KOPT-K1 (cell line): Measurements from ENCODE around the gene PCNT.

Source experiments
- H3K27ac ChIP-seq: fragments of 200-600 bp; sonication (generic); 2 replicates; pipeline ENCODE4 v1.5.1; 2016; ENCODE audit warnings: antibody characterized with exemption, mild to moderate bottlenecking, low read depth, low read length; ENCODE audit not compliant: poor library complexity, severe bottlenecking
- H3K36me3 ChIP-seq: fragments of 200-600 bp; sonication (generic); 2 replicates; pipeline ENCODE4 v1.5.1; 2017; ENCODE audit warnings: antibody characterized with exemption, mild to moderate bottlenecking, low read length, moderate library complexity; ENCODE audit not compliant: insufficient read depth
- H3K9me3 ChIP-seq: fragments of 200-600 bp; sonication (generic); 2 replicates; pipeline ENCODE4 v1.5.1; 2017; ENCODE audit warnings: antibody characterized with exemption, low read length, mild to moderate bottlenecking; ENCODE audit not compliant: insufficient read depth, poor library complexity, severe bottlenecking

Gene PCNT

GRCh38 chr21:46404306-46404705 is 80.3 kb downstream of the PCNT start:
- Histone ChIP-seq H3K9me3 (no peaks in the 10 kb centered on the region), H3K36me3 (peaks cover 71% of the 10 kb centered on the region), H3K27ac (no peak overlapping the region)

- H3K36me3 ChIP-seq, result peaks cover 71% of the 10 kb centered on the region
- H3K27ac ChIP-seq, result no peak overlapping the region
- no peaks in the 10 kb centered on the region for H3K9me3 ChIP-seq
Observed at GRCh38 chr21:46406001-46406400, 82.0 kb downstream of the PCNT start.

DNA sequence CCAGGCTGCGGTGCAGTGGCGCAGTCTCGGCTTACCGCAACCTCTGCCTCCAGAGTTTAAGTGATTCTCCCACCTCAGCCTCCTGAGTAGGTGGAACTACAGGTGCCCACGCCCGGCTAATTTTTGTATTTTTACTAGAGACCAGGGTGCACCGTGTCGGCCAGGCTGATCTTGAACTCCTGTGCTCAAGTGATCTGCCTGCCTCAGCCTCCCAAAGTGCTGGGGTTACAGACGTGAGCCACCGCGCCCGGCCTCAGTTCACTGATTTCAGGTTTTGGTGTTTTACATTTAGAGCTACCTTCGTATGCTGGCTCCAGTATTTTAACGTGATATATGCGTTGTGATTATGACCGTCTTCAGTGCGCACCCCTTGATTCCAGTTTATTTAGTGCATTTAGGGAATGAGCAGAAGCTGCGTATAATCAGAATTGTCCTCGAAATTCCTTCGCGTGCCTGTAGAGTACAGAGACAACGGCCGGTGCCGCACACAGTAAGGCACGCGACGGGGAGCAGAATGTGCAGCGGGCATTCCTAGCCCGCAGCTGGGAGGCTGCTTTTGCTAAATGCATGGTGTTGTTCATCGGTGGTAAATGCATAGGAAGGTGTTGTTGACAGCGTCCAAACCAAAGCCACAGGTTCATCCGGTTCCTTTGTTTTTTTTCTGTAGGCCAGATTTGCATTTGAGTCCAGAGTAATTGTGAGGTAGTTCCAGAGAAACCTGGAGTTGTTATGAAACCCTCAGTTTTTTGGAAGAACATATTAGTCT is 85.9 kb downstream of the PCNT start:
- peaks cover 61% of the 10 kb centered on the region; the same call in 1 of the 2 replicates for H3K36me3 ChIP-seq
- no peak overlapping the region for H3K27ac ChIP-seq
- no peaks in the 10 kb centered on the region for H3K9me3 ChIP-seq

GRCh38 chr21:46410516-46410915 is 86.6 kb downstream of the PCNT start:
- Histone ChIP-seq H3K27ac (no peak overlapping the region), H3K9me3 (no peaks in the 10 kb centered on the region), H3K36me3 (peaks cover 67% of the 10 kb centered on the region; the same call in 1 of the 2 replicates)

DNA sequence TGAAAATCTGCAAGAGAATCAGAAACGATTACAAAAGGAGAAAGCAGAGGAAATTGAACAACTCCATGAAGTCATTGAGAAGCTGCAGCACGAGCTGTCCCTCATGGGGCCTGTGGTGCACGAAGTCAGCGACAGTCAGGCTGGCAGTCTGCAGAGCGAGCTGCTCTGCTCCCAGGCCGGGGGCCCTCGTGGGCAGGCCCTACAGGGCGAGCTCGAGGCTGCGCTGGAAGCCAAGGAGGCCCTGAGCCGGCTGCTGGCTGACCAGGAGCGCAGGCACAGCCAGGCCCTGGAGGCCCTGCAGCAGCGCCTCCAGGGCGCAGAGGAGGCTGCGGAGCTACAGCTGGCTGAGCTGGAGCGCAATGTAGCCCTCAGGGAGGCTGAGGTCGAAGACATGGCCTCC is 87.3 kb downstream of the PCNT start:
- no peak overlapping the region for H3K27ac ChIP-seq
- peaks cover 74% of the 10 kb centered on the region; the same call in 1 of the 2 replicates for H3K36me3 ChIP-seq
- no peaks in the 10 kb centered on the region for H3K9me3 ChIP-seq

GRCh38 chr21:46411691-46412090 is 87.7 kb downstream of the PCNT start:
- Histone ChIP-seq H3K9me3 (no peaks in the 10 kb centered on the region), H3K36me3 (peaks cover 74% of the 10 kb centered on the region; the same call in 1 of the 2 replicates), H3K27ac (no peak overlapping the region)

- Histone ChIP-seq H3K36me3 (peaks cover 75% of the 10 kb centered on the region), H3K27ac (no peak overlapping the region), H3K9me3 (no peaks in the 10 kb centered on the region)
Observed at GRCh38 chr21:46412521-46413364, 88.8 kb downstream of the PCNT start.

DNA sequence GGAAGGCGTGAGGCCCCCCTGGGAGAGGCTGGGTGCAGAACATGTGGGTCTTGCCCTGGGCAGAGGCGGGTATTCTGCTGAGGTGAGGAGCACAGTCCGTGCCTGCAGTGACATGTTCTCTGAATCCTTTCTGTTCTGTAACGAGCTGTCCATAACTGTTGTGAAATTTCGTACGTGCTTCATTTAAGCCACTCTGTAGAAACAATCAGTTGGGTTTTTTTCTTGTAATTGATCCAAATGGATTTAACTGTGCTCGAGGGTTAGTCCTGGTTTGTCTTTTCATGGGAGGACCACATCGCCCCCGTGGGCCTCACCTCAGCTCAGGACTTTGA is 89.4 kb downstream of the PCNT start:
- Histone ChIP-seq H3K9me3 (no peaks in the 10 kb centered on the region), H3K36me3 (peaks cover 74% of the 10 kb centered on the region), H3K27ac (no peak overlapping the region)

GRCh38 chr21:46414965-46415275 is 91.0 kb downstream of the PCNT start:
- no peak overlapping the region for H3K27ac ChIP-seq
- H3K9me3 ChIP-seq, result no peaks in the 10 kb centered on the region
- peaks cover 74% of the 10 kb centered on the region for H3K36me3 ChIP-seq

DNA sequence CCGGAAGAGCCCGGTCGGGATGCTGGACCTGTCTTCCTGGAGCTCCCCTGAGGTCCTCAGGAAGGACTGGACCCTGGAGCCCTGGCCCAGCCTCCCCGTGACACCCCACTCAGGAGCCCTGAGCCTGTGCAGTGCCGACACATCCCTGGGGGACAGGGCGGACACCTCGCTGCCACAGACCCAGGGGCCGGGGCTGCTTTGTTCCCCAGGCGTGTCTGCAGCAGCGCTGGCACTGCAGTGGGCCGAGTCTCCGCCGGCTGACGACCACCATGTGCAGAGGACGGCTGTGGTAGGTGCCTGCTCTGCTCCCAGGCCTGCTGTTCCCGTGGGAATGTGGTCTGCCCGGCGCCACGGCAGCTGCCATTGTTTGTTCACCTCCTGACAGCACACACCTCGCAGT is 92.6 kb downstream of the PCNT start:
- H3K36me3 ChIP-seq, result peaks cover 71% of the 10 kb centered on the region
- H3K27ac ChIP-seq, result no peak overlapping the region
- H3K9me3 ChIP-seq, result no peaks in the 10 kb centered on the region

DNA sequence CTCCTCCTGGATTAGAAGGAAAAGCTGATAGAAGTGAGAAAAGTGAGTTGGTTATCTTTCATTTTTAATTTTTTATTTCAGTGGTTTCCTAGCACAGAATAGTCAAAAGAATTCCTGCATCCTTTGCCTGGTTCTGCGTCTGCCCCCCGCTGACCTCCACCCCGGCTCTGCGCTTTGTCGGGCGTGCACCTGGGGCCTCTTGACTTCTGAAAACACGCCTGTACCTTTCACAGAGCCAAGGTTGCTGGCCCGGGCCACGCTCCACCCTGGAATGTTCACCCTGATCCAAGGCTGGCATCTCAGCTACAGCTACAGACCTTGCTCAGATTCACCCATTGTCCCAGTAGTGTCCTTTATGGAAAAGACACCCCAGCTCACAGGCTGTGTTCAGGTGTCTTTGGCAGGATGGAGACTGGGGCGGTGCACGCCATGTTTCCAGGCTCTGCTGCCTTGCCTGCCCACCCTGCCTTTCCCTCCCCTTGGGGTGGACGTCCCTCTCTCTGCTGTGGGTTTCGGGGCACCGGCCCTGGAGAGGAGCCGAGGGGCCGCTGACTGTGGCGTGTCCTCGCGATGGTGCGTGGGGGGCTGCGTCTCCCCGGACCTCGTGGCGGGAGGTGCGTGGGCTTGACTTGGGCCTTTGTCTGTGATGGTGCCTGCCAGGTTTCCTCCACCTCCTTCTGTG is 94.5 kb downstream of the PCNT start:
- no peaks in the 10 kb centered on the region for H3K9me3 ChIP-seq
- no peak overlapping the region for H3K27ac ChIP-seq
- peaks cover 72% of the 10 kb centered on the region for H3K36me3 ChIP-seq

DNA sequence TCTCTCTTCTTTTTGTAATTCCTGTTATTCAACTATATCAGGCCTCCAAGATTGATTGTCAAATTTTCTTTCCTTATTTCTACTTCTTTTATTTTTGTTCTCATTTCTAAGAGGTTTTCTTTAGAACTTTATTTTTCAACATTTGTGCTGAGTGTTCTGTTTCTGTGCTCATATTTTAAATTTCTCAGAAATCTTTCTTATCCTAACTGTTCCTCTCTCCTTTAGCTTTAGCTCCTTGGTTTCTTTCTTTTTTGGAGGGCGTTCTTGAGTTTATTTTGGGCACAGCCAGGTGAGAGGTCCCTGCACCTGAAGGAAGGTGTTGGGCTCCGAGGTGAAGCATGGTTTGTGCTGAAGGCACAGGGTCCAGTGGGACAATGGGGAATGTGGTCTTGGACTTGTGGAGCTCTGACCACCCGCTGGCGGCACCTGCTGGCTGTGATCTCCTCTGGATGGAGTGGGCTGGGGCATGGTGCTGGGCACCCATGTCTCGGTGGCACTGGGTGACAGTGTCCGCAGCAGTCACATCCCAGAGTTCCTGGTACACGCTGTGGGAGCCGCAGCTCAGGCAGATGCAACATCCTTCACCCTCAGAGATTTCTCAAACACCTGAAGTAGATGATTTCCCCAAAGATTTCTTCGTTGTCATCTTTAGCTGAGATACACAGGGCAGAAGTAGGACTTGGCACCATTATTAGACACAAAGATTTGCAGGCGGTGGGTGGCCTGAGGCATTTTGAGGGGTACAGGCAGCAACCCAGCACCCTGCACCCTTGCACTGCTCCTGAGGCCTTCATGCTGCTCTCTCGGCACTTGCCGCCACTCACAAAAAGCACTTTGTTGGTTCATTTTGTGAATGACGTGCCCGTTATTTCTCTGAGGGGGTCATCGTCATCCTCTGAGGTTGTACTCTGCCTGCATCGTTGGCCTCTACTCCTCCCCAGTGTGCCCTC is 96.6 kb downstream of the PCNT start:
- H3K36me3 ChIP-seq, result peaks cover 62% of the 10 kb centered on the region
- H3K27ac ChIP-seq, result no peak overlapping the region
- no peaks in the 10 kb centered on the region for H3K9me3 ChIP-seq

- Histone ChIP-seq H3K36me3 (peaks cover 54% of the 10 kb centered on the region), H3K27ac (no peak overlapping the region)
Observed at GRCh38 chr21:46421191-46421750, 97.3 kb downstream of the PCNT start.

More at GRCh38 chr21:46421191-46421750, 97.3 kb downstream of the PCNT start:
- H3K9me3 ChIP-seq, result no peaks in the 10 kb centered on the region
